HG02642 (cell line): ENCODE data around the gene SUMF2.
"Not testable (repeated sequence)": the region's sequence is repeated elsewhere in the genome, so short reads cannot be mapped to it uniquely, and the experiment has no call there.

Experiments used
- ATAC-seq: cut with Tn5 transposase; IDR thresholded peaks from one replicate; pipeline ENCODE4 v1.9.1; 2021; ENCODE audit warnings: mild to moderate bottlenecking; ENCODE audit not compliant: unreplicated experiment, poor library complexity

SUMF2 gene

GRCh38 chr7:56053993-56054392, 10.1 kb upstream of the SUMF2 start:
- ATAC-seq, result no peak

GRCh38 chr7:56062382-56062781, 1.7 kb upstream of the SUMF2 start:
- no peak for ATAC-seq

GRCh38 chr7:56063500-56063881, 595 bp upstream of the SUMF2 start:
- no peak for ATAC-seq

GRCh38 chr7:56066376-56066775, 2.3 kb downstream of the SUMF2 start:
- not testable (repeated sequence) for ATAC-seq

- ATAC-seq, result peak; percentile 89
Measured at GRCh38 chr7:56074371-56074791, 10.3 kb downstream of the SUMF2 start.

GRCh38 chr7:56077681-56078080, 13.6 kb downstream of the SUMF2 start:
- no peak for ATAC-seq

- no peak for ATAC-seq
Measured at GRCh38 chr7:56078196-56078595, 14.1 kb downstream of the SUMF2 start.

GRCh38 chr7:56079450-56080185, 15.5 kb downstream of the SUMF2 start:
- ATAC-seq, result no peak

- ATAC-seq, result not testable (repeated sequence)
Measured at GRCh38 chr7:56080726-56081435, 16.8 kb downstream of the SUMF2 start.

GRCh38 chr7:56081626-56082340, 17.7 kb downstream of the SUMF2 start:
- ATAC-seq, result no peak

- ATAC-seq, result no peak
Measured at GRCh38 chr7:56083150-56083785, 19.2 kb downstream of the SUMF2 start.

- ATAC-seq, result no peak
Measured at GRCh38 chr7:56086761-56087160, 22.7 kb downstream of the SUMF2 start.

GRCh38 chr7:56087445-56087844, 23.4 kb downstream of the SUMF2 start:
- no peak for ATAC-seq

GRCh38 chr7:56091591-56091990, 27.5 kb downstream of the SUMF2 start:
- ATAC-seq, result no peak

GRCh38 chr7:56092388-56092787, 28.3 kb downstream of the SUMF2 start:
- ATAC-seq, result not testable (repeated sequence)

- no peak for ATAC-seq
Measured at GRCh38 chr7:56092789-56093531, 28.9 kb downstream of the SUMF2 start, which contains the start of gene PHKG1. Gene PHKG1, minus strand, starts transcription at chr7:56092952. Its CDS starts 4,011 bp downstream, at chr7:56088941.

- ATAC-seq, result no peak
Measured at GRCh38 chr7:56097700-56098099, 33.6 kb downstream of the SUMF2 start.

GRCh38 chr7:56098187-56099008, 34.3 kb downstream of the SUMF2 start:
- not testable (repeated sequence) for ATAC-seq

- ATAC-seq, result no peak
Measured at GRCh38 chr7:56099653-56100052, 35.6 kb downstream of the SUMF2 start.
